Activated naive CD8-positive, alpha-beta T cell (primary cell): ENCODE measurements around the gene SECISBP2.

Source experiments
- H3K27ac Mint-ChIP-seq: one replicate; pipeline ENCODE4 v1.8.0; 2021; ENCODE audit warnings: mixed read lengths
- H3K27me3 Mint-ChIP-seq: one replicate; pipeline ENCODE4 v1.8.0; 2021; ENCODE audit warnings: mixed read lengths
- H3K36me3 Mint-ChIP-seq: one replicate; pipeline ENCODE4 v1.8.0; 2021; ENCODE audit warnings: mixed read lengths
- H3K4me1 Mint-ChIP-seq: one replicate; pipeline ENCODE4 v1.8.0; 2021; ENCODE audit warnings: low read depth, mixed read lengths
- H3K4me3 Mint-ChIP-seq: one replicate; pipeline ENCODE4 v1.8.0; 2021; ENCODE audit warnings: mild to moderate bottlenecking, mixed read lengths
- H3K9me3 Mint-ChIP-seq: one replicate; pipeline ENCODE4 v1.8.0; 2021; ENCODE audit warnings: low read depth, mixed read lengths

SECISBP2 gene

DNA sequence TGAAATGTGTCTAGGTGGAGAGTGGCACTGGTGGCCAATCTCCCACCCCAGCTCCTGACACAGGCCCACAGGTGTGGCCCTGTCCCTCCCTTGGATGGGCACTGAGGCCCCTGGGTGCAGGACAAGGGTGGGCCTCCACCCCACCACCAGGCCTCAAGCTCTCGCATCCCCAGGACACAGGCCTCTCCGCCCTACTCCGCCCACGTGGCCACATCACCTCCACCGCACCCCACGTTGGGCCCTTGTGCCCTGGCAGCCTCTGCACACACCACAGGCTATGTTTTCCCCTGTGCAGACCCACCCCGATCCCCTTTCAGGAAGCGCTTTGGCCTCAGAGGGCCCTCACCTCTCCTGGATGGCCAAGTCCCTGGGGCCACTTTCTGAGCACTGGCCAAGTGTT, 54.7 kb downstream of the SECISBP2 start:
- no peak overlapping the region for H3K4me3 Mint-ChIP-seq
- peaks cover 3% of the 10 kb centered on the region for H3K36me3 Mint-ChIP-seq
- no peaks in the 10 kb centered on the region for H3K9me3 Mint-ChIP-seq
- H3K4me1 Mint-ChIP-seq = peaks cover 35% of the 10 kb centered on the region
- H3K27me3 Mint-ChIP-seq = no peaks in the 10 kb centered on the region
- peak overlapping the region; percentile 83 for H3K27ac Mint-ChIP-seq

DNA sequence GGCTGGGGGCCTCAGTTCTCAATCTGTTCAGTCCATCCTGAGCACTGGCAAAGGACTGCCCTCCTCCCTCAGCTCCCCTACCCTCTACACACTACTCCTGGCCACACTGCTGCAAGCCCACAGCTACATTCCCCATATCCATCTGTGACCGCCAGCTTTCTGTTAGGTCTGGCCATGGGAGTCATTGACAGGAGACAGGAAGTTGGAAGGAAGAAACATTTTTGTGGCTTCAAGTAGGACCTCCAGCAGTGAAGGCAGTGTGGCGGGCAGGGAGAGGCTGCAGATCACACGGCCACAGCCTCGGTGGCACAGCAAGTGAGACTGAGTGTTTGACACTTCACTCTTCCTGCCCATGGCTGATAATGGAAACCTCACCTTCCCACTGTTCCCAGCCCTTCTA, 55.9 kb downstream of the SECISBP2 start:
- Mint-ChIP-seq H3K4me3 (no peak overlapping the region), H3K27ac (peak overlapping the region; percentile 83), H3K9me3 (no peaks in the 10 kb centered on the region), H3K27me3 (no peaks in the 10 kb centered on the region), H3K36me3 (peaks cover 7% of the 10 kb centered on the region), H3K4me1 (peaks cover 36% of the 10 kb centered on the region)

DNA sequence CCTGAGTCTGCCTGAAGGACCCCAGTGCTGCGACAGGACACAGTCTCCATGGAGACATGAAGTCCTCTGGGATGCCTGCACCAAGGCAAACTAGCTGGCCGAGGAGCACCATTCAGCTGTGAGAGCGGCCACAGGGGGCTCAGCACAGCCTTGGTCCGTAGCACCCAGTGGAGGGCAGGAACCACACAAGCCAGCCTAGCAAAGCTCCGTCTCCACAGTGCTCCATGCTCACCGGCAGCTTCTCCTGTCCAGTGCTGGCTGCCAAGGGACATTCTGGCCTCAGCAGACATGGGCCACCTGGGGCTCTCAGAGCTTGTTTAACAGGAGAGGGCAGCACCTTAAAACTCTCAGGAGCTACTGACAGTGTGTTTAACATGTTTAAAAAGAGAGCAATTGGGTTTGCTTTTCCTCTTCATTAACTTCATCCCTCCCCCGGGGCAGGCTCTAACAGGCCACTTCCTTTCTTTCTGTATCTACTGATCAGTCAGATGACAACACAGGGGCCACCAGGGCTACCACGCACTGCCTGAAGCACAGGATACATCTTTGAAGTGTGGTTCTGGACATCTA, 57.0 kb downstream of the SECISBP2 start:
- no peak overlapping the region for H3K4me3 Mint-ChIP-seq
- H3K27me3 Mint-ChIP-seq = no peaks in the 10 kb centered on the region
- peaks cover 7% of the 10 kb centered on the region for H3K36me3 Mint-ChIP-seq
- H3K9me3 Mint-ChIP-seq = no peaks in the 10 kb centered on the region
- peak overlapping the region; percentile 83 for H3K27ac Mint-ChIP-seq
- H3K4me1 Mint-ChIP-seq = peaks cover 40% of the 10 kb centered on the region

DNA sequence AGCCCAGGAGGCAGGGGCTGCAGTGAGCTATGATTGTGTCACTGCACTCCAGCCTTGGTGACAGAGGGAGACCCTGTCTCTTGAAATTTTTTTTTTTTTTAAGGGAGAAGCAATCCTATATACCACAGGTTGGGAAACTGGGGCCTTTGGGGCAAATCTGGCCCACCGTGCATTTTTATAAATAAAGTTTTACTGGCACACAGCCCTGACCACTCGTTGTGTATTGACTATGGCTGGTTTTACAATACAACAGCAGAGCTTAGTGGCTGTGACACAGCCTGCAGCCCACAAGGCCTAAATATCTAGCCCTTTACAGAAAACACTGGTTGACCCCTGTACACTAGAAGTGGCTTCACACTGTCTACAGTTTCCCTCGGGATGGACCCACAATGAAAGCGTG, 58.0 kb downstream of the SECISBP2 start:
- Mint-ChIP-seq H3K4me1 (peaks cover 44% of the 10 kb centered on the region), H3K9me3 (no peaks in the 10 kb centered on the region), H3K27me3 (no peaks in the 10 kb centered on the region), H3K27ac (peak overlapping the region; percentile 83), H3K36me3 (peaks cover 7% of the 10 kb centered on the region), H3K4me3 (no peak overlapping the region)

DNA sequence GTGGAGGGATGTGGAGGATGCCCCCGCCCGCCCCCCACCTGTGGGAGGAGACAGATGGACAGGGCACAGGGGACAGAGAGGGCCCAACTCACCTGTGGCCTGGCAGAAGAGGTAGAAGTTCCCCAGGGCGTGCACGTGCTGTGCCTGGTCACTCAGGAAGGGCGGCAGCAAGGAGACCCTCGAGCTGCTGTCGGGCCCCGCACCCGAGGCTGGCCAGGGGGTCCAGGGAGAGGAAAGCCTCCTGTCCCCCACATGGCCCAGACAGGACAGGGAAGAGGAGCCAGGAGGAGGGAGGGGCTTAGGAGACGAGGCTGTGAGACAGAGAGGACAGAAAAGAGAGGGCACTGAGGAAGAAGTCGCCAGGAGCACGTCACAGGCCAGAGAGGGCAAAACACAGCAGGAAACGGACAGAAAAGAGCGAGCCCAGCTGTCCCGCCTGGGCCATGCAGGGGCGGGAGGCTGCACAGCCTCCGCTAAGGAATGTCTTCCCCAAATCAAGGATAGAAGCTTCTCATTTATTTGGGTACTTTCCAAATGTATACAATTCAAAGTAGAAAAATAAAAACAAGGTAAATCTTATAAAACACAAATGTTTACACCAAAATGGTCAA, 58.5 kb downstream of the SECISBP2 start:
- H3K4me3 Mint-ChIP-seq = no peak overlapping the region
- H3K4me1 Mint-ChIP-seq = peaks cover 48% of the 10 kb centered on the region
- peaks cover 7% of the 10 kb centered on the region for H3K36me3 Mint-ChIP-seq

DNA sequence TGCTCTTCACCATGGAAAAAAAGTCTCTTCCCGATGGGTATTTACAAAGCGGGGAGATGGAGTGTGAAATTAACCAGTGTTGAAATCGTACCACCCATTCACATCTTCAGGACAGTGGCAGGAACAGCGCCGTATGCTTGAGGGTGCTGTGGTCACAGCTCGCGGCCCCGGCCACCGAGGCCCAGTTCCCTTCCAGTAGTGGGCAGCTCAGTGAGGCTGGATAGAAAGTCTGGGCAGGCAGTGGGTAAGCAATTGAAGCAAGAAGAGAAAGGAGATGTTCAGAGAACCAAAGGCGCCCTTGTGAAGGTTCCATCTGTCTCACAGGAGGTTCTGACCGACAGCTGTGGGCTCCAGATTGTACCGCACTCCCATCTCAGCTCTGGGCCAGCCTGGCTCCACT, 59.1 kb downstream of the SECISBP2 start:
- Mint-ChIP-seq H3K4me1 (peaks cover 51% of the 10 kb centered on the region), H3K36me3 (peaks cover 7% of the 10 kb centered on the region)

More for the DNA sequence above, 58.5 kb downstream of the SECISBP2 start:
- H3K9me3 Mint-ChIP-seq = no peaks in the 10 kb centered on the region
- no peaks in the 10 kb centered on the region for H3K27me3 Mint-ChIP-seq
- H3K27ac Mint-ChIP-seq = peak overlapping the region; percentile 83

DNA sequence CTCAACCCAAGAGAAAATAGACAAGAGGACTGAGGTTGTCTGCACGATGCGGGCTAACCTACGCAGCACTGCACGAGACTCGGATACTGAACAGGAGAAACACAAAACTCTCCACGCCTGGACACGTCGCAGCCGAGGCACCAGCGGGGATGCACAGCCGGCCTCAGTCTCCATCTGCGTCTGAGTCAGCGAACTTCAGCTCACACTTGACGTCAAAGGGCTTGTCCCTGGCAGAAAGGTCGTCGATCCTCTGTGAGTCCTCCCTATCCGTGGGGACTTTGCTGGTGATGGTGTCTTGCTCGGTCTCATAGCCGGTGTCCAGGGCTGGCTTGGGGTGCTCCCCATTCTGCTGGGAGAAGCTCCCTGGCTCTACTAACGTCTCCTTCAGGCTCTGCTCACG, 60.2 kb downstream of the SECISBP2 start:
- Mint-ChIP-seq H3K27ac (peak overlapping the region; percentile 83), H3K4me3 (peak overlapping the region; percentile 20), H3K36me3 (peaks cover 7% of the 10 kb centered on the region), H3K27me3 (no peaks in the 10 kb centered on the region), H3K9me3 (no peaks in the 10 kb centered on the region), H3K4me1 (peaks cover 56% of the 10 kb centered on the region)

More for the DNA sequence above, 59.1 kb downstream of the SECISBP2 start:
- Mint-ChIP-seq H3K4me3 (no peak overlapping the region), H3K9me3 (no peaks in the 10 kb centered on the region), H3K27ac (peak overlapping the region; percentile 83), H3K27me3 (no peaks in the 10 kb centered on the region)

DNA sequence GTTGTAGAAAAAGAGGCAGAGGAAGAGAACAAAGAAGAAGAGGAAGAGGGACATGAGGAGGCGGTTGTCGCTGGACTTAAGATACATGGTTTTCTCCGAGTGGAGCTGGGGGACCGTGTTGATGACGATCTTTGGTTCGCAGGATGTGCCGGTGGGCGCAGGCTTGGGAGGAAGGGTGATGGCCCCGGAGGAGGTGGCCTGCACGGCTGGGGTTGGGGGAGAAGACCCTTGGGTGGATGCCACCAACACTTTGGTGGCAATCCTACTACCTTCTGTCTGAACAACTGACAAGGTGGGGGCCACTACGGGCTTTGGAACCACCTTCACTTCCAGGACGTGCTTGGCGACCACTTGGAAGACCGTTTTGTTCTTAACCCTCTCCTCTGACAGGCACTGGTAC, 60.7 kb downstream of the SECISBP2 start:
- H3K4me1 Mint-ChIP-seq = peaks cover 56% of the 10 kb centered on the region
- no peaks in the 10 kb centered on the region for H3K9me3 Mint-ChIP-seq
- peaks cover 9% of the 10 kb centered on the region for H3K36me3 Mint-ChIP-seq
- H3K27ac Mint-ChIP-seq = peak overlapping the region; percentile 76
- H3K27me3 Mint-ChIP-seq = no peaks in the 10 kb centered on the region
- no peak overlapping the region for H3K4me3 Mint-ChIP-seq

DNA sequence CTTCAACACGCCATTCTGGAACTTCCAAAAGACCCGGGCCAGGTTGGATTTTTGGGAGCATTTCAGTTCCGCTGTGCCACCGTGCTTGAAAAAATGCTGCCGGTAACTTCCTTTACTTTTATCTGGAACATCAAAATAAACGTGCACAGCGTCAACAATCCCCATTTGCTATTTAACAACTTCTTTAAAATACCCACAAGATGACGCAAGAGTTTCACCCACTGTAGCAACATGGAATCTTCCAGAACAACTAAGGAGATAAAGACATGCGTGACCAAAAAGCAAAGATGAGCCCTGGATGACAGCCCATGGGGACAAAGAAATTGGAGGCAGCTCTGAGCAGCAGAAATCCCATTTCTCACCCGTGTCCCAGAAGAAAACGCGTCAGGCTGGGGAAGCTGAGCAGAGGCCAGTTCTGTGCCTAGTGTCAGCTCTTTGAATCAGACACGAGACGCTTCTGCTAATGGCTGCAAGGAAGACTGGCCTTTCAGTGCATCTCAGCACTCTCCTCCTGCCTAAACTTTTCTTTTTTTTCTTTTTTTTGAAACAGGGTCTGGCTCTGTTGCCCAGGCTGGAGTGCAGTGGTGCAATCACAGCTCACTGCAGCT, 61.3 kb downstream of the SECISBP2 start:
- Mint-ChIP-seq H3K27ac (peak overlapping the region; percentile 76), H3K4me3 (no peak overlapping the region), H3K36me3 (peaks cover 13% of the 10 kb centered on the region), H3K4me1 (peaks cover 57% of the 10 kb centered on the region), H3K9me3 (no peaks in the 10 kb centered on the region), H3K27me3 (no peaks in the 10 kb centered on the region)

DNA sequence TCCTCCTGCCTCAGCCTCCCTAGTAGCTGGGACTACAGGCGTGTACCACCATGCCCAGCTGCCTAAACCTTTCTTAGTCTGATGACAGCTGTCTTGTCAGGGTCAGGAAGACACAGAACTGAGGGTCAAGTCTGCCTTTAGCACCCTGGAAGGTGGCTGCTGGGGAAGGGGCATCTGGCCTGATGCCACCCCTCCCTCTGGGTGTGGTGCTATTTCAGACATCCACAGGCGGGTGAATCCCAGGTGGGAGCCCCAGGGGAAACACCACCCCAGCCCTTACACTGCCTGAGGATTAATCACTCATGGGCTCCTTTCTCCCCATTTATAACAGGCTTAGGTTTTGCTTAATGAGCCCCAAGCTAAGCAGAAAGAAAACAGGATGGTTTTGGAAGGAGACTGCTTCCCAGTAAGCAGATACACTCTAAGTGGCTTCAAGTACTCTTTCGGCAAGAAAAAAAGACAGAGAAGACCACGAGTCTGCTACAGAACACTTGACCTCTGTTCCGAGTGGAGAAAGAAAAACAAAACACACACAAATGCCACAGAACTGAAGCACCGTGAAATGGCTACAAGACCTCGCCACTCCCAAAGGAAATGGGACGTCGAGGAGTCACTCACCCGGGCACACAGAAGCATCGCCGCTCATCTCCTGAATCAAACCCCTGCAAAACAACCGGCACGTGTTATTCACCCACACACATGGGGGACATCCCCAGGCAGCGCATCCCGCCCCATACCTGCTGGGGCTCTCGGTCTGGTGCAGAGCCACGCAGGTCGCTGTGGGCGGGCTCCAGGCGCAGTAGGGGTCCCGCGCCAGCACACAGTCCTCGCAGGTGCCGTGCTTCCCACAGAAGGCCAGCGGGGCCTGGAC, 62.4 kb downstream of the SECISBP2 start:
- no peak overlapping the region for H3K4me3 Mint-ChIP-seq
- H3K9me3 Mint-ChIP-seq = no peaks in the 10 kb centered on the region
- H3K4me1 Mint-ChIP-seq = peaks cover 53% of the 10 kb centered on the region
- peaks cover 13% of the 10 kb centered on the region for H3K36me3 Mint-ChIP-seq
- H3K27ac Mint-ChIP-seq = peak overlapping the region; percentile 66
- H3K27me3 Mint-ChIP-seq = no peaks in the 10 kb centered on the region

DNA sequence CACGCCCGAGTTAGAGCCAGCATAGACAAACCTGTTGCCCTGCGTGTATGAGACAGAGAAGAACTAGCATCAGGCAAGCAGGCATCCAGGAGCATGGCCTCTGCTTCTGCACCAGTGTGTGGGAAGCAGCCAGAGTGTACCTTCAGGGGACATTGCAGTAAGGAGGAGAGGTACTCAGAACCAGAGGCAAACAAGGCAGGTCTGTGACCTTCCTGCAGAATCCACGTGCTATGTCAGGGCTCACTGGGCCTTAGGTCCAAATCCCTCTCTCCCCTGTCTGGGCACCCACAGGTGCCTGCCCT, 63.0 kb downstream of the SECISBP2 start:
- Mint-ChIP-seq H3K27me3 (no peaks in the 10 kb centered on the region), H3K9me3 (no peaks in the 10 kb centered on the region), H3K4me1 (peaks cover 53% of the 10 kb centered on the region), H3K36me3 (peaks cover 13% of the 10 kb centered on the region), H3K4me3 (no peak overlapping the region), H3K27ac (peak overlapping the region; percentile 61)

DNA sequence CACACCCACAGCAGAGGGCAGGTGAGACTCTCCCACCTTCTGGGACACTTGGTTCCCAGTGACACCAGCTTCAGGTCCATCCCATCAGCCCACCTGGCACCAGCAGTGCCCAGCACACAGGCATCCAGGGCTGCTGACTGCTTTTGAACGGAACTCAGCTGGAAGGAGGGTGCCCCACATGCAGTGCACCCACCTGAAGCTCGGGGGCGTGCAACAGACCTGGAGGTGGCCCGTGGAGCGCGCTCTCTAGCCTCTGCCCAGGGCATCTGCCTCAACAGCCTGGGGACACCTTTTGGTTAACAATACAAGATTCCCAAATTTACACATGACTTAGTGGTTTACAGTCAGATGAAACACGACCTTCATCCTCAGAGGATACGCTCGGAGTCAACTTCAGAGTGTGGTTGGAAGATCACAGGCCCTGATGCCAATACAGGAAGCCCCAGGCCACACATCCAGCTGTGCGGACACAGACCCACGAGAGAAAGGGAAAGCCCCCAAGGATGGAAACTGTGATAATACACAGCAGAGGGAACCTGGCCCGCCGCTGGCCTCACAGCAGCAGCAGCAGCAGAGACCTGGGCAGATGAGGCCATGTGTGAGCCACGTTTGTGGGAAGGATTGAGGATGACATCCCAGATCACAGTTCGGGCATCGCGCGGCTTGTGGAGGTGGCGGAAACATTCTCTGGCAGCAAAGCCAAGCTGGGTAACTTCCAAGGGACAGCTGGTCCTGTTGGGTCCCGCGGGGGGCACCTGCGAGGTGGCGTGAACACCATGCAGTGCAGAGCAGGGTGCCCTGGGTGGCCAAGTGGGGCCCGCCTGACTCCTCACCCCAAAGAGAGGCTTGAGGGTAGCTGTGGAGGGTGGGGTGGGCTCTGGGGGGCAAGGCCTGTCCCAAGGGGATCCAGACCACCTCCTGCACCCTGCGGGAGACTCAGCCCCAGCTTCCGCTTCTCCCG, 64.0 kb downstream of the SECISBP2 start:
- H3K27me3 Mint-ChIP-seq = no peaks in the 10 kb centered on the region
- H3K4me1 Mint-ChIP-seq = peaks cover 44% of the 10 kb centered on the region
- H3K27ac Mint-ChIP-seq = peak overlapping the region; percentile 91
- H3K9me3 Mint-ChIP-seq = no peaks in the 10 kb centered on the region
- no peak overlapping the region for H3K4me3 Mint-ChIP-seq
- H3K36me3 Mint-ChIP-seq = peaks cover 11% of the 10 kb centered on the region

DNA sequence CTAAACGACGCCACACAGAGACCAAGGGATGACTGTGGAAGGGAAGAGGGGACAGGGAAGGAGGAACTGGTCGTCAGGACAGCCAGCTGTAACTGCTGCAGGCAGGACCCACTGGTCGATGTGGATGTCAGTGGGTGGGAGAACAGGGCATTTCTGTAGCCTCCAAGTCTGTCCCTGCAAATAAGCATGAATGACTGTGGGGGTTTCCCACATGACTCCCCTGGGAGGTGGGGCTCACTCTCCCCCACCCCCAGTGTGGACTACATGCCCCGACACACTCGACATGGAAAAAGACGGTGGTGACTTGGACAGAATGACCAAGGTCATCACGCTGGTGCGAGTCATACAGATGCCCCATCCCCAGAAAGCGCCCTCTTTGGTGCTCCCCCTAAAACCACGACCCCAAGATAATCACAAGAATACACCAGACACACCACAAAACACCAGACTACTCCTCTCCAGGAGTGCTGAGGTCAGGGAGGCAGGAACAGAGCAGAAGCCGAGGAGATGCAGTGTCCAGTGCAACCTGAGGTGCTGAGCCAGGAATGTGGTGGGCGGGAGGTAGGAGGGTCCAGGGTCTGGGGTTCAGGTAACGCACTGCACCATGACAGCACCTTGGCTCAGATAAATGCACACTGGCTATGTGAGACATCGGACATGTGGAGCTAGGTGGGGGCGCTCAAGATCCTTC, 64.9 kb downstream of the SECISBP2 start:
- Mint-ChIP-seq H3K4me3 (no peak overlapping the region), H3K27ac (peak overlapping the region; percentile 91), H3K9me3 (no peaks in the 10 kb centered on the region), H3K4me1 (peaks cover 39% of the 10 kb centered on the region), H3K36me3 (peaks cover 8% of the 10 kb centered on the region), H3K27me3 (no peaks in the 10 kb centered on the region)
